Brain microvascular endothelial cell (primary cell): ENCODE data around the gene CREB3L1.

Experiments
- DNase-seq: peaks from one replicate; pipeline ENCODE4 v3.0.0-alpha.2; 2020
- H3K27ac ChIP-seq: fragments of 250-450 bp; sonication (Bioruptor Pico); 2 replicates; pipeline ENCODE4 v1.5.1; 2020; ENCODE audit warnings: mild to moderate bottlenecking, moderate library complexity
- H3K27me3 ChIP-seq: fragments of 250-450 bp; sonication (Bioruptor Pico); replicated peaks from 2 replicates; pipeline ENCODE4 v1.5.1; 2020; ENCODE audit warnings: mild to moderate bottlenecking
- H3K36me3 ChIP-seq: fragments of 250-450 bp; sonication (Bioruptor Pico); replicated peaks from 2 replicates; pipeline ENCODE4 v1.5.1; 2020; ENCODE audit warnings: mild to moderate bottlenecking
- H3K4me3 ChIP-seq: 2 replicates; pipeline ENCODE4 v1.5.1; 2011; ENCODE audit warnings: low read depth, mild to moderate bottlenecking, control low read depth, low read length, moderate library complexity
- in situ Hi-C: cut with HindIII; loops from 2 replicates; pipeline ENCODE4 v1.10.0; 2017; ENCODE audit warnings: low sequenced_read_pairs, low pct_ligation_motif_present
- TF ChIP-seq, protein P1 (sequence below): IDR thresholded peaks from 2 replicates; pipeline ENCODE4 v1.5.1; 2011; ENCODE audit warnings: low read depth, mild to moderate bottlenecking, moderate library complexity, low read length, control low read depth, inconsistent platforms; ENCODE audit errors: missing control alignments

CREB3L1 gene

GRCh38 chr11:46295312-46296058 lies 18.0 kb downstream of the CREB3L1 start:
- in situ Hi-C loops: no loop called here
- peak overlapping the region; percentile 93 for H3K27ac ChIP-seq
- TF ChIP-seq, protein P1, sequence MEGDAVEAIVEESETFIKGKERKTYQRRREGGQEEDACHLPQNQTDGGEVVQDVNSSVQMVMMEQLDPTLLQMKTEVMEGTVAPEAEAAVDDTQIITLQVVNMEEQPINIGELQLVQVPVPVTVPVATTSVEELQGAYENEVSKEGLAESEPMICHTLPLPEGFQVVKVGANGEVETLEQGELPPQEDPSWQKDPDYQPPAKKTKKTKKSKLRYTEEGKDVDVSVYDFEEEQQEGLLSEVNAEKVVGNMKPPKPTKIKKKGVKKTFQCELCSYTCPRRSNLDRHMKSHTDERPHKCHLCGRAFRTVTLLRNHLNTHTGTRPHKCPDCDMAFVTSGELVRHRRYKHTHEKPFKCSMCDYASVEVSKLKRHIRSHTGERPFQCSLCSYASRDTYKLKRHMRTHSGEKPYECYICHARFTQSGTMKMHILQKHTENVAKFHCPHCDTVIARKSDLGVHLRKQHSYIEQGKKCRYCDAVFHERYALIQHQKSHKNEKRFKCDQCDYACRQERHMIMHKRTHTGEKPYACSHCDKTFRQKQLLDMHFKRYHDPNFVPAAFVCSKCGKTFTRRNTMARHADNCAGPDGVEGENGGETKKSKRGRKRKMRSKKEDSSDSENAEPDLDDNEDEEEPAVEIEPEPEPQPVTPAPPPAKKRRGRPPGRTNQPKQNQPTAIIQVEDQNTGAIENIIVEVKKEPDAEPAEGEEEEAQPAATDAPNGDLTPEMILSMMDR: no peak
- peaks cover 17% of the 10 kb centered on the region for H3K36me3 ChIP-seq
- peak; percentile 55 for DNase-seq
- peak overlapping the region; percentile 50 for H3K4me3 ChIP-seq
- no peaks in the 10 kb centered on the region for H3K27me3 ChIP-seq

DNA sequence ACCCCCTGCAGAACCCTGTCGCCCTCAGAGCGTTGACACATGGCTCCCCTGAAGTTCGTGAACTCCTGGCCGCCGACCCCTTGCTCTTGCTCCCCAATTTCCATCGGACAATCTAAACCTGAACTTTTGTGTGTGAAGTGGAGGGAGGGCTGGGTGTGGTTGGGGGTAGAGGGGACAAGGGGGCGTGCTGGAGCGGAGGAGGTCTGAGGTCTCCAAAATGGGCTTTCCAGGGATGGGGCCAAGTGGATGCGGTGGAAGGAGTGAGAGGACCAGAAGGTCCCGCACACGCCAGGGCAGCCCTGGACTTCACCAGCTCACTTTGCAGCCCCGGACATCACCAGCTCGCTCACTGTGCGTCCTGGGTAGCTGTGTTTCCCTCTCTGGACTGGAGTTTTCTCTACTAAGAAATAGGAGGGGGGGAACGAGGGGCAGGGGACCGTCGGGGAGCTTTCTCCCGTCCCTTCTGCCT lies 18.6 kb downstream of the CREB3L1 start:
- Histone ChIP-seq H3K36me3 (peaks cover 14% of the 10 kb centered on the region), H3K4me3 (peak overlapping the region; percentile 50), H3K27ac (peak overlapping the region; percentile 93), H3K27me3 (no peaks in the 10 kb centered on the region)
- in situ Hi-C loops: no loop called here
- no peak for DNase-seq
- TF ChIP-seq, protein P1: no peak

GRCh38 chr11:46296528-46297448 lies 19.3 kb downstream of the CREB3L1 start:
- in situ Hi-C loops: no loop called here
- TF ChIP-seq, protein P1: peak; percentile 97
- peak; percentile 98 for DNase-seq
- H3K4me3 ChIP-seq: no peak overlapping the region
- no peaks in the 10 kb centered on the region for H3K27me3 ChIP-seq
- H3K36me3 ChIP-seq: peaks cover 19% of the 10 kb centered on the region
- H3K27ac ChIP-seq: peak overlapping the region; percentile 93

DNA sequence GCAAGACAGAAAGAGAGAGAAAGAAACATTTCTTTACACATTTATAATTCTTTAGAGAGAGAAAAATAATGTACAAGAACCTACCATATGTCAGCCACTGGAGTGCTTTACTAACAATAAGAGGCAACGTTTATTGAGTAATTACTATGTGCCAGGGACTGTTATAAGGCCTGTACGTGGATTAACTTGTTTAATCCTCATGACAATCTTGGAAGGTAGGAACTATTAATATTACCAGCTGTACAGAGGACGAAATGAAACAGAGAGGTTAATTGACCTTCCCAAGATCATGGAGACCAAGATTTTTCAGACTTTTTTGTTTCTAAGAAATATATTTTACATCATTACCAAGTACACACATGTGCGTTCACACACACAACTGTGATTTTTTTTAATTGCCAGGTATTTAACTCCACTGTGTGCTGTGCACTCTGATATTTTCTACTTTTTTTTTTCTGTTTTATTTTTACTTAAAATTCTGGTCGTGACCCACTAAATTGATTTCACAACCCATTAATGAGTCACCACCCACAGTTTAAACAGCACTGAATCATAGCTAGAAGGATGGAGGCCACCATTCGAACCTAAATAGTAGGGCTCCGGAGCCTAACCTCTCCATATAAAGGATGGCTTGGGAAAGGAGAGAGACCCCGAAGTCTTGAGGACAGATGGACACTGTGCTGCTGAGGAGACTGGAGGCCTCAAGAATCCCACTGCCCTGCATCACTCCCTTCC lies 21.4 kb downstream of the CREB3L1 start:
- Histone ChIP-seq H3K27ac (peak overlapping the region; percentile 77), H3K4me3 (peak overlapping the region; percentile 20), H3K27me3 (no peaks in the 10 kb centered on the region), H3K36me3 (peaks cover 31% of the 10 kb centered on the region)
- peak; percentile 76 for DNase-seq
- TF ChIP-seq, protein P1: no peak
- in situ Hi-C loops: no loop called here

GRCh38 chr11:46299451-46299961 lies 22.0 kb downstream of the CREB3L1 start:
- TF ChIP-seq, protein P1: no peak
- peaks cover 35% of the 10 kb centered on the region for H3K36me3 ChIP-seq
- in situ Hi-C loops: no loop called here
- H3K27ac ChIP-seq: peak overlapping the region; percentile 77
- H3K27me3 ChIP-seq: no peaks in the 10 kb centered on the region
- DNase-seq: no peak
- peak overlapping the region; percentile 20 for H3K4me3 ChIP-seq
